HFFc6 (cell line): ENCODE data around the gene AMER2. TPM values are rescaled to one million over a fixed set of nuclear protein-coding genes. Genes with fewer than 3 reads are reported as not detected.

ENCODE experiments used
- DNase-seq: peaks from one replicate; pipeline ENCODE4 v3.0.0-alpha.2; 2018
- H3K27ac Mint-ChIP-seq: 2 replicates; pipeline ENCODE4 v1.8.0; 2020; ENCODE audit warnings: mild to moderate bottlenecking, mixed read lengths
- H3K27me3 Mint-ChIP-seq: 2 replicates; pipeline ENCODE4 v1.8.0; 2021; ENCODE audit warnings: mild to moderate bottlenecking, moderate library complexity, mixed read lengths; ENCODE audit not compliant: insufficient read depth
- H3K36me3 Mint-ChIP-seq: 2 replicates; pipeline ENCODE4 v1.8.0; 2021; ENCODE audit warnings: low read depth, mixed read lengths
- H3K4me1 Mint-ChIP-seq: 2 replicates; pipeline ENCODE4 v1.8.0; 2020; ENCODE audit warnings: low read depth, mixed read lengths
- H3K4me3 Mint-ChIP-seq: 2 replicates; pipeline ENCODE4 v1.8.0; 2020; ENCODE audit warnings: mild to moderate bottlenecking, moderate library complexity, mixed read lengths
- H3K9me3 Mint-ChIP-seq: 2 replicates; pipeline ENCODE4 v1.8.0; 2020; ENCODE audit warnings: mild to moderate bottlenecking, mixed read lengths
- total RNA-seq, 6 experiments: library from RNA; stranded (reverse); fragmentation: NEBNext Ultra II Directional; extraction: Animal tissue kit (Norgen Biotek cat#: 25700); gene quantifications; 2 replicates in 1 of 6; 3 replicates in 5 of 6; pipeline ENCODE4 v1.2.3, GENCODE V29; 2021
- TF ChIP-seq, protein P1 (sequence below): fragments of 200-600 bp; sonication (generic); IDR thresholded peaks from 2 replicates; pipeline ENCODE4 v1.5.0; 2021; ENCODE audit warnings: antibody characterized with exemption, mild to moderate bottlenecking

Gene AMER2
- total RNA-seq, 6 experiments from 2014 or later = not detected

DNA sequence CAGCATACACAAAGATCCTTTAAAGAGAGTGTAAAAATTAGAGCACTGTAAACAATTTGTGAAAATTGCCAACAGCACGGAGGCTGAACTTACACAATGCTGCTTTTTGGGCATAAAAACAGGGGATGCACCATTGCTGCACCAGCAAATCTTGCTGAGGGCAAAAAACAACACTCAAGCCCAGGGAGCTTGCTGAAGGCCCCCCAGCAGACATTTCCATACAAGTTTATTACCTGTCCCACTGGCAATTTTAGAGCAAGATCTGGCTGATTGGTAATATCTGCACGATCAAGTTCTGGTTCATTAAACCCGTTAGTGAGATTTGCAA lies 34.3 kb downstream of the AMER2 start:
- H3K27ac Mint-ChIP-seq = no peak overlapping the region

DNA sequence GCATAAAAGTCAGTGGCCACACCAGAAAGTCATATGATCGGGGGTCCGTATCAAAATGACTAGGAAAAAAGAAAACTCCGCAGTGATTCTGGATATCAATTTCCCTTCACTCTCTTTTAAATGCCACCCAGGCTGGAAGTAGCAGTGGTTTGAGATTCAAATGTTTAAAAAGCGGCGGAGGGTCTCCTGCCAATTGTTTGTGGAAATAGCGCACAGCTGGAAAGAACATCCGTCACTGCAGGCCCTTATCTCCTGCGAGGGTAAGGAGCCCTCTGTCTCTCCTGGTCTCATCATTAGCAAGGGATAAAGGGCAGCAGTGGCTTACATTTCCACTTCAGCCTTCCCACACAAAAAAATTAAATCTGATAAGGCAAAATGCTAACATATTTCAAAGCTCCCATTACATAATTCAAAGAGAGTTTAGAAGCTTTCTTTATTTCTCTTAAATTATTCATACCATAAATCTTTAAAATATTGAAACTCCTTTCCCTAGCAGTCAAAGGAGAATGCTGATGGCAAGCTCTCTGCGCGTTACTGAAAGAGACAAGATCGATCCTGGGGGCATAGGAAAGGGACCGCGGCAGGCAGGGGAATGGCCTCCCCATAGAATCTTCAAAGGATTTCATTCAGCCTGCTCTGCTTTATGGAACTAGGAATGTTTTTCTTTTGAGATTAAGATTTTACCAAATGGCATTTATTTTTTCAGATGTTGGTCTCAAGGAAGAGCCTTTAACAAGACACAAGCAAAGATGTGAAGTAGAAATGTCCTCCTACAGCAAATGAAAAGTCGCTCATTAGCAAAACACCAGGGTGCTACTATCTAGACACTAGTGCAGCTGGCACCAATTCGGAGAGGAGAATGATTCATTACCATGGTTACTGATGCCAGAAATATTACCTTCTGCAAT lies 35.0 kb downstream of the AMER2 start:
- no peaks in the 10 kb centered on the region for H3K4me1 Mint-ChIP-seq
- peaks cover 20% of the 10 kb centered on the region for H3K27me3 Mint-ChIP-seq
- H3K9me3 Mint-ChIP-seq = no peaks in the 10 kb centered on the region; the same call in 1 of the 2 replicates
- TF ChIP-seq, protein P1, sequence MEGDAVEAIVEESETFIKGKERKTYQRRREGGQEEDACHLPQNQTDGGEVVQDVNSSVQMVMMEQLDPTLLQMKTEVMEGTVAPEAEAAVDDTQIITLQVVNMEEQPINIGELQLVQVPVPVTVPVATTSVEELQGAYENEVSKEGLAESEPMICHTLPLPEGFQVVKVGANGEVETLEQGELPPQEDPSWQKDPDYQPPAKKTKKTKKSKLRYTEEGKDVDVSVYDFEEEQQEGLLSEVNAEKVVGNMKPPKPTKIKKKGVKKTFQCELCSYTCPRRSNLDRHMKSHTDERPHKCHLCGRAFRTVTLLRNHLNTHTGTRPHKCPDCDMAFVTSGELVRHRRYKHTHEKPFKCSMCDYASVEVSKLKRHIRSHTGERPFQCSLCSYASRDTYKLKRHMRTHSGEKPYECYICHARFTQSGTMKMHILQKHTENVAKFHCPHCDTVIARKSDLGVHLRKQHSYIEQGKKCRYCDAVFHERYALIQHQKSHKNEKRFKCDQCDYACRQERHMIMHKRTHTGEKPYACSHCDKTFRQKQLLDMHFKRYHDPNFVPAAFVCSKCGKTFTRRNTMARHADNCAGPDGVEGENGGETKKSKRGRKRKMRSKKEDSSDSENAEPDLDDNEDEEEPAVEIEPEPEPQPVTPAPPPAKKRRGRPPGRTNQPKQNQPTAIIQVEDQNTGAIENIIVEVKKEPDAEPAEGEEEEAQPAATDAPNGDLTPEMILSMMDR = no peak
- H3K27ac Mint-ChIP-seq = no peak overlapping the region
- H3K36me3 Mint-ChIP-seq = no peaks in the 10 kb centered on the region
- H3K4me3 Mint-ChIP-seq = no peak overlapping the region
- no peak for DNase-seq

More for the DNA sequence above, 34.3 kb downstream of the AMER2 start:
- TF ChIP-seq, protein P1 = no peak
- DNase-seq = no peak
- Mint-ChIP-seq H3K36me3 (no peaks in the 10 kb centered on the region), H3K4me1 (no peaks in the 10 kb centered on the region), H3K27me3 (peaks cover 17% of the 10 kb centered on the region), H3K4me3 (no peak overlapping the region), H3K9me3 (no peaks in the 10 kb centered on the region; the same call in 1 of the 2 replicates)

DNA sequence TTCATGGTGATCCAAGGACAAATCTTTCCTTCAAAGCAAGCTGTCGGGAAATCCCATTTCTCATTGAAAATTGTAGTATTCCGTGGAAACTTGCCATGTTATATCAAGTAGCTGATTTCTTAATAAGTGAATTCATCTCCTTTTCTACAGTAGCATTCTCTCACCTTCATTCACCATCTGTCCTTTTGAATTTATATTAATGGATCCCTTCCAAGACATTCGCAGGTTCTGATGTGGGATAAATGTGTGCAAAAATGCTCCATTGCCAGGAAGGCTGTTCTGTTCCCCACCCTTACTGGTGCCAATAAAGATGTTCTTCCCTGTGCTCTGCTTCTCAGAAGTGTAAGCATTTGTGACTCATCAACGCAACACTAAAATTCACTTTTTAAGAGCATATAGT lies 36.2 kb downstream of the AMER2 start:
- H3K4me3 Mint-ChIP-seq = no peak overlapping the region
- no peaks in the 10 kb centered on the region for H3K36me3 Mint-ChIP-seq
- no peak overlapping the region for H3K27ac Mint-ChIP-seq
- no peaks in the 10 kb centered on the region for H3K9me3 Mint-ChIP-seq
- TF ChIP-seq, protein P1 = no peak
- peaks cover 21% of the 10 kb centered on the region for H3K27me3 Mint-ChIP-seq
- no peaks in the 10 kb centered on the region for H3K4me1 Mint-ChIP-seq
- DNase-seq = no peak

DNA sequence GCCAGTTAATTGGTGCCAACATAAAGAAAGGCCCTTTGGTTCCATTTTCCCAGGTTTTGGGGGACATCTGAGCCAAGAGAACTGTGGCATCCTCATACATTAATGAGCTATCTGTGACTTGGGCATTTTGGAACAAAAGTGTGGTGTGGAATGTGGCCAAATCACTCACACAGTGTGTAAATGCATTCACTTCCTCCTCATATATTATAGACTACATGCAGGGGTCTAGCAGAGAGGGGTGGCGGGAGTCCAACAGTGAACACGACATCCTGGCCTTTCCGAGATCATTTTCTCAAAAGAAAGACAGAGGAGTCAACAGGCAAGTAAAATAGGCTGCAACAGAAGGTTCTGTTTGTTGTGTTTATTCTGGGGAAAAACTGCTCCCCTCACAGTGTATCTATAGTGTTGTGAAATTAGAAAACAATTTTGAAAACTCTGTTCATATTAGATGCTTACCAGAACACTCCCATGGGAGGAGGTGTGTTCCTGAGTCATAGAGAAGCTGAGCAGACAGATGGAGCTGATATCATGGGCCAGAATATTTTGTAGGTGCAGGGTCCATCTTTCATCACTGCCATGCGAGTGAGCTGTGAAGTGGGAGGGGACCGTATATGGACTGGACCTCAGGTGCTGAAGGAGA lies 39.2 kb downstream of the AMER2 start:
- Mint-ChIP-seq H3K4me1 (no peaks in the 10 kb centered on the region), H3K27ac (no peak overlapping the region), H3K9me3 (no peaks in the 10 kb centered on the region), H3K4me3 (no peak overlapping the region), H3K27me3 (peaks cover 19% of the 10 kb centered on the region), H3K36me3 (no peaks in the 10 kb centered on the region)
- TF ChIP-seq, protein P1 = no peak
- DNase-seq = no peak

DNA sequence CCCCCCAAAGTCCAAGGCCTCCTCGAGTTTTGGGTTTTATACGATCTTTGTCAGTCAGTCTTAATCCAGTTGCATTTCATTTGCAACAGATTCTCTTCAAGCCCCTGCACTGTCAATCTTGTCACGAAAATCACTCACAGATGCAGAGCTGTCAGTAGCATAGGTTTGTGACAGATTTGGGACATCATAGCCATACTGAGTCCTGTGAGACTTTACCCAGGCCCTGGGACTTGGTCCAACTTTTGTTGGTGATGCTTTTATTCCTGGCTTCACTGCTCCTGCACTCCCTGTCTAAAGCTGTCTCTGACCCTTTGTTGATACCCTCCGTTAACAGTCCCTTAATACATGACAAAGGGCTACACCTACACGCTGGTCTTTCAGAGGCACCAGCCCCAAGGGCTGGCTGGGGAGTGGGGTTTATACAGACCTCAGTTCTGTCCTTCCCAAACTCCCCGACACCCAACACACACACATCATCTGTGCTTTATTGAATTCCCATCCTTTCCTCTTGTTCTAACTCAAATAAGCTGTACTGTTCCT lies 40.1 kb downstream of the AMER2 start:
- Mint-ChIP-seq H3K9me3 (no peaks in the 10 kb centered on the region), H3K36me3 (no peaks in the 10 kb centered on the region), H3K27me3 (peaks cover 10% of the 10 kb centered on the region), H3K4me3 (no peak overlapping the region), H3K27ac (no peak overlapping the region), H3K4me1 (no peaks in the 10 kb centered on the region)
- TF ChIP-seq, protein P1 = no peak
- no peak for DNase-seq
